Measurements from ENCODE around the gene CRYGN.

The CRYGN gene

DNA sequence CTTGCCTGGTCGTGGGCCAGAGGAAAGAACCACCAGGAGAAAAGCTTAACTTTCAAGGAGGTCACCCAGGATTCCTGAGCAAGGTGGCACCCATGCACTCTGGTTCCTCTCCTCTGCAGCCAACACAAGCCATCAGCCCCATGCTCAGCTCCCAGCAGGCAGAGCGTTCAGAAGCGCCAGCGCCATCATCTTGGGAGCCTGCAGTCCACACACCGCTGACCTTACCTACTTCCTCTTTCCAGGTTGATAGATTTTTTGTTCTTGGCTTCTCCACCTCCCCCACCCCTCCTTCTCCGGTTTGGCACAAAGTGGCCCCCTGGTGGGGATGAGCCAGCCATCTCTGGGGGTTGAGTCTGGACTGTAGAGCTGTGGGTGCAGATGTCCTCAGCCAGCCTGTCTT, 28.4 kb downstream of the CRYGN start:
- no peak overlapping the region for H3K4me3 ChIP-seq (ENCODE audit: low read length)
- DNase-seq (ENCODE audit: low read depth, low spot score) = no peak

DNA sequence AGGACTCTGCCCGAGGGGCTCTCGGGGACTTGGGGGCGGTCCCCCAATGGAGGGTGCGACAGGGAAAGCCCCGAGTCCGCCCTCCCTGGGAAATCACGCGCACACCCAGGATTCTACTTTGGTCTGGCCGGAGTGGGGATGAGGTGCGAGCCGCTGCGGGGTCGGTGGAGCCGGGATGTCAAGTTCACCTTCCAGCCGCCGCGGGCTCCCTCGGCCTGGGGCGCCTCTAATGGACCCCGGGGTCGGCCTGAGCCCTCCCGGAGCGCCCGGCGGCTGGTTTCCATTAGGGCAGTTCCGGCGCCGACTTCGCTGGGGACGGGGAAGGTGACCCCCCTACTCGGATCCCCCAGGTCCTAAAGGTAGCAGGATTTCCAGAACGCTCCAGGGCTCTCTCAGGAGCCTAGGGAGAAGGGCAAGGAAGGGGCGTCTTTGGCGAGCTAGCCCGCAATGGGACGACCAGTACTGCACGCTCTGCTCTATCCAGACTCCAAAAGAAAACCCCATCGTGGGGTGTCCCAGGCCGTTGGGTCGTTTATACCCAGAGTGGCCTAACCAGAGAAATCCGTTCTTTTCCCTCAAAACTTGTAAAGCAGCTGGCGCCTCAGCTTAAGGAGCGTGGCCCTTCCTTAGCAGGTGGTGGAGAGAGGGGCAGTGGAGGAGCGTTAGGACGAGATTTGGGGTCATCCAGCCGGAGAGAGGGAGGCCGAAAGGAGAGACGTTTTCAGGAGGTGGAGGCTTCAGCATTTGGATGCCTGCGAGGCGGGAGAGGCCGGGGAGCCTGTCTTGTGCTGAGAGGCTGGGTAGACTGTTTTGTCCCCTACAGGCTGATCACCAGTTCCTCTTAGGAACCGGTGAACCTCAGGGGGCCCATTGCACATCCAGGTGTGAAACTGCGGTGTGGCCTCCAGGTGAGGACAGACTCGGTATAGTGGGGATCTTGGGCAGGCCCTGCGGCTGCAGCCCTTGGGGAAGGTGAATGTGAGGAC, 29.2 kb downstream of the CRYGN start:
- H3K4me3 ChIP-seq (ENCODE audit: low read length) = no peak overlapping the region
- no peak for DNase-seq (ENCODE audit: low read depth, low spot score)

DNA sequence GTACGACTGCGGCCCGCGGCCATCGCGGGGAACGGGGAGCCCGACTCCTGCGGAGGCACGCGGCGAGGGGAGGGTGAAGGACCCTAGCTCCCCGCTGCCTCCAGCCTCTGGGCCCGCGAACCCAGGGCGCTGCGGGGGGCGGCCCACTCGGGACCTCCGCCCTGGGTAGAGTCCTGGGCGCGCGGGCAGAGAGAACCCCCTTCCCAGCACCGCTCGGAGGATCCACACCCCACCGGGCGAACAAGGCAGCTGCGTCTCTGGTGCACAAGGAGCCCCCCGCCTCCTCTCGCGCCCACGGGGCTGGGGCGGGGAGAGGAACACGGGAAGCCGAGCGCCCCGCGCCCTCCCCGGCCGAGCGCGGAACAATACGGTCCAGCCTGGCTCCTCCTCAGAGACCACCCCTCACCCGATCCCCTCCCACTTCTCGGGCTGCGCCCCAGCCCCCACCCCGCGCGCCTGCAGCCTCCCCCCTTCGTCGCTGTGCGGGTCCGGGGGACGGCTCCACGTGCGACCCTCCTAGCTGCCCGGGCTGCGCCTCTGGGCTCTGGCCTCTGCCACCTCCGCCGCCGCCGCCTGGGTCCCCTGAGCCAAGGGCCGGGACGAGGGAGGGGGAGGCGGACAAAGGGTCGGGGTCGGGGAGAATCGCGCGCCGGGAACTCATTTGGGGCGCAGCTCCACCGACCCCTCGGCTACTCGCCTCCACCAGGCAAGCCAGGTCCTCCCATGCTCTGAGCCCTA, 30.1 kb downstream of the CRYGN start, which contains the start of gene WDR86:
WDR86 (minus strand) TSS at position 372 of the 738 bp plus-strand sequence. CDS start 449 bp downstream, outside the sequence.
- no peak for DNase-seq (ENCODE audit: low read depth, low spot score)
- H3K4me3 ChIP-seq (ENCODE audit: low read length) = no peak within 1 kb of the TSS

DNA sequence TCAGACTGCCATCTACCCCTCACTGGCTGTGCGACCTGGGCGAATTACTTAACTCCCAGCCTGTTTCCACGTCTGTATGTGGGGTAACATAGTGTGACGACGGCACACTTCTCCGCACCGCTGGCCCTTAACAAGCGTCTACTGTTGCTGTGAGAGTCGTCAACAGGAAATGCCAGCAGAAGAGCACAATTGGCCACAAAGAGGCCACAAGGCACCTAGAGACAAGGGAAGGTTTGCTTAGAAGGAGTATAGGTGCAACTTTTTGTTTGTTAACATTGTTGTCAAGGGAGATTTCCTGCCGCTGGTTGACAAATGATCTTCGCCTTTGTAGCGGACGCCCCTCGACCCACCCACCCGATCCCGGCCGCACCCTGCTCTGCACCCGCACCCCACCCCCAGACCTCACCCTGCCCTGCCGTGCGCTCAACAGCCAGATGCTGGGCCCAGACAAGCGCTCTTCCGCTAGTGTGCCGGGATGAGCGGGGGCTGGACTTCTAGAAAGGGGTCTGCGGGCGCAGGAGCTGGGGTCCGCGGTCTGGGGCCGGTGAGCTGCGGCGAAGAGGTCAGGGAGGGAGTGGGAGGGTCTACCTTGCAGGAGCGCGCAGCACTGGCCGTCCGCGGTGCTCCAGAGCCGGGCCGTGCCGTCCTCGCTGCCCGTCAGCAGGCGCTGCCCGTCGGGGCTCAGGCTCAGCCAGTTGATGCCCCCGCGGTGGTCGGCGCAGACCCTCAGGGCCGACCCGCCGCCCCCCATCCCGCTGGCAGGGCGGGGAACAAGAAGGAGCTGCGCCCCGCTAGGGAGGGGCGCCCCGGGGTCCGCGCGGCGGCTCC, 30.9 kb downstream of the CRYGN start:
- no peak for DNase-seq (ENCODE audit: low read depth, low spot score)
- no peak overlapping the region for H3K4me3 ChIP-seq (ENCODE audit: low read length)

DNA sequence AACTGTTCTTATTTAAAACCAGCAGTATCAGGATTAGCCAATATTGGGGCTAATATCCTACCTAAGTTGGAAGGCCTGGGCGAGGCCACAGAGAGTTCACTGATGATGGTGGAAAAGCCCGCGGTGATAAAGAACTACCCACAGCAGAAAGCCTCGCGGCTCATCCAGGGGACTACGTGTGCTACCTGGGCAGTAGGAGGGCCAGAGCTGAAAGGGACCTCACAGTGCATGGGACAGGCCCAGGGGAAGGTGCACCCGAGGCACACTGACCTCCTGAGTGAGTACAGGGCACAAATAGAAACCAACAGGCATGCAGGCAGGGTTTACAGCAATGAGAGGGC, 31.5 kb downstream of the CRYGN start:
- no peak overlapping the region for H3K4me3 ChIP-seq (ENCODE audit: low read length)
- no peak for DNase-seq (ENCODE audit: low read depth, low spot score)

DNA sequence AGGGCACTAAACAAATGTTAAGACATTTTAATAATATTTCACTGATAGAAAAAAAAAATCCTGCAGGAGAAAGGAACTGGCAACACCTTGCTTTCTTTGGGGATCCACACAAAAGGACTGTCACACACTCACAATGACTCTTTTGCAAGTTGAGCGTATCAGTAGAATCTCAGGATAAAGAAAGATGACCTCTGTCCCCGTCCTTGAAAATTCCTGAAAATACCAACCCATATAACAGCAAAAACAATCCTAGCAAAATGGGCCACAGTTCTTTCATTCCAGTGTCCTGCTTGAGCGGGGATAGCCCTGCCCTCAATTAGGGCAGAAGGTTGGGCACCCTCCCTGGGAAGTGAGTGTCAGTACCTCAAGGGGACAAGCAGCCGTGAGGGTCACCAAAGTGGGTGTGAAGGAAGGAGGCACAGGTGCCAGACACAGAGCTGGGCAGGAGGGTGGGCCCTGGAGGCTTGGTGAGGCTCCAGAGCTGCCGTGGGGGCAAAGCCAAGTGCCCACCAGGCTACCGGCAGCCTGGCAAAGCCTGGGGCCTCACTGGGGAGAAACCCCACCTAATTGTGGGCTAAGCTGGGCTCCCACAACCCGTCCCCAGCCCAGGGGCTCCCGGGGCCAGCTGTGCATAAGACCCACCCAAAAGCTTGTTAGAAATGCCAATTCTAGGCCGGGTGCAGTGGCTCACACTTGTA, 32.9 kb downstream of the CRYGN start:
- DNase-seq (ENCODE audit: low read depth, low spot score) = no peak

DNA sequence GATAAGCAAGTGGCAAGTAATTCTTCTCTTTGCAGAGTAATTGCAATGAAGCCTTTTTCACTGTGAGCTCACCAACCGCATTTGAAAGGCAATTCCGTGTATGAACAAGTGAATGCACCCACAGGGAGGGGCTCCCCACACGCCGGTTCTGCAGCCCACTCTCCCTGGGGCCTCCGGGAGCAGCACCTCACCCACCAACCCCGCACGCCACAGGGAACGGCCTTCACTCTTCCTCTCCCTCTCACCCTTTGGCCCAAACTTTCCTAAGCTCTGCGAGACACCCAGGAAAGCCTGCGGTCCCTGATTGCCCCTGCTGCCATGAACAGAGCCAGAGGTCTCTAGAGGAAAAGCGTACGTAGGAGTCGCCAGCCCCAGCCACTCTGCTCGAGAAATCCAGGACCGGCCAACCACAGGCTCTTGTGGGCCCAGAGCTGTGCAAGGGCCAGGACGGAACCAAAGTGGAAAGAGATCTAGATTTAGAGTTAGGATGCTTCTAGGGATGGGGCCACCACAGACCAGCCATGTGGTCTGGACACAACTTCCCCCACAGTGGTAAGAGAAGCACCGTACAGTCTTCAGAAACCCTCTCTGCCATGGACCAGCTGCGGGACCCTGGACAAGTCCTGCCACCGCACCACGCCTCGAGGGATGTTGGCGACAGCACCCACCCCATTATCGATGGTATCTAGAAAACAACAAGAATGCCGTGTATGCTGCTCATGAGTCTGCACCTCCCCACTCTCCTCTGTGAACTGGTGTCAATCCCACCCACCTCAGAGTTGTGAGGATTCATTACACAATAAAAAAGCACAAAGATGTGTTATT, 33.7 kb downstream of the CRYGN start:
- DNase-seq (ENCODE audit: low read depth, low spot score) = no peak
- no peak overlapping the region for H3K4me3 ChIP-seq (ENCODE audit: low read length)

More for the DNA sequence above, 32.9 kb downstream of the CRYGN start:
- H3K4me3 ChIP-seq (ENCODE audit: low read length) = no peak overlapping the region

DNA sequence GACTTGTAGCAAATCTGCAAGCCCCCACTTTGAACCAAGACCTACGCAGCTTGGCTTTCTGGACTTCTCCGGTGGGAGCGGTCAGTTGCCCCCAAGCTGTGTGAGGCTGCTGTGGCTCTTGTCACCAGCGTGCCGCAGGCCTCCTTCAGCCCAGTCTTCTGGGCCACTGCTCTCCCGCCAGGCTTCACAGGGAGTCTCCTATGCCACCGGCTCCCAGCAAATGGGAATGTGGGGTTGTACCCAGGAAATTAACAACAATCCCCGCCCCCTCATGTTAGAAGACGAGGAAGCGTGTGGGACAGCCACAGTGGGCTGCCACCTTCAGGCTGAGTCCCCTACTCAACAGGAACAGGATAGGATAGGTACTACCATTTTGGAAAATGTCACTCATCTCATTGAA, 34.4 kb downstream of the CRYGN start:
- DNase-seq (ENCODE audit: low read depth, low spot score) = no peak
- H3K4me3 ChIP-seq (ENCODE audit: low read length) = no peak overlapping the region

DNA sequence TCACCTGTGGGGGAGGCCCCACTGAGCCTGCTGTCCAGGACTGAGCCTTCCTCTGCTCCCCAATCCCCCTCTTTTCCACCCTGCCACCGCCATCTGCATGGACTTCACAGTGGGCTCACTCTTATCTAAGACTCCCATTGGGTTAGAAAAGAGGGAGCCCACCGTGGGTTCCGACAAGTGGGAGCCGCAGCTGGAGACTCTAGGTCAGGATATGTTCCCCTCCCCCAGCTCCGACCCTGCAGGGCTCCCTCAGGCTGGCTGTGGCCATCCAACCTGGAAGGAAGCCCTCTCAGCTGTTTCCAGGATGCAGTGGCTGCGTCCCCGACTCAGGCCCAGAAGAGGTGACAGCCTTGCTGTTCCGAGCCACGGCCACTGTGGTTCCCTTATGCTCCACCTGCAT, 34.9 kb downstream of the CRYGN start:
- no peak overlapping the region for H3K4me3 ChIP-seq (ENCODE audit: low read length)
- no peak for DNase-seq (ENCODE audit: low read depth, low spot score)

DNA sequence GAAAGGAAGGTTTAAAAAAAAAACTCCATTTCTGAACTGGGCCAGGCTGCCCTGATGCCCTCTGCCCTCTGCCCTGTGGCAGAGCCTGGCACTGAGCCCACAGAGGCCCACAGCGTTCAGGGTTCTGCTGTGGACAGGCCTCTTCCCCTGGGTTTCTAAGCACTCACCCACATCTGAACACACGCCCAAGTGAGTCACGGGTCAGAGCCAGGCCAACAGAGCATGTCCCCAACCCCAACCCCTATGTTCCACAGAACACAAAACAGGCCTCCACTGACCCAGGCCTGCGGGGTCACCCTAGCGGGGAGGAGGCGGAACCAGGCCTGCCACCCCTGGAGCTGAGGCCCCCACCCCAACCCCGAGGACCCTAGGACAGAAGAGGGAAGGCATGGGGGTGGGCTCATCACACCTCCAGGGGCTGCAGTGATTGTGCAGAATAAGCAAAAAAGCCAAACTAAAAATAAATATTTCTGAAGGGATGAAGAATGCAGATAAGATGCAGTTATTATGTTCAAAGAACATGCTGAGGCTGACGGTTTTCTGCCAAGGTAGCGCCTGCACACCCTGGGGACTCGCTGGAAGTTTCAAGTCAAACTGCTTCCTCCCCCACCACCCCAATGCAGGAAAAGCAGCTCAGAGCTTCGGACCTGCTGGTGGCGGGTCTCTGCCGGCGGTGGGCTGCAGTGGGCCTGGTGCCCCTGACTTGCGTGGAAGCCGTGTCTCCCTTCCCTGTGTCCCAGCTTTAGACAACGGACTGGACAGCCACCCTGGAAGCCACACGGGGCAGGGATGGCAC, 35.5 kb downstream of the CRYGN start:
- no peak for DNase-seq (ENCODE audit: low read depth, low spot score)
- H3K4me3 ChIP-seq (ENCODE audit: low read length) = no peak overlapping the region

DNA sequence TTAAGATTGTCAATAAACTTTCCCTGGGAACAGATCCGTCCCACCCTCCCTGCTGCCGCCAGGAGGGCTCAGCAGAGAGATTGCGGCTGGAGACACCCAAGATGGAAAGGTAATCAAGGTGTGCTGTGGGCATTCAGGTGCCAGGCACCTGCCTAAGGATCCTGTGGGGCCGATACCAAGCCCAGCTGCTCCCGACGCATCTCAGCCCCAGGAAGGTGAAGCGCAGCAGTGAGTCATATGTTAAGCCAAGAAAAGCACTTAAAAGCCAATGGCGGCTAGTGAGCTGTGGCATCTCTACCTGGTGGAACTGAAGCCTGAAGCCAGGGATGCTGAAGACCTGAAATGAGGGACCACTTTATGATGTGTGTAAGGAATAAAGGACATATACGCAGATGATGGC, 36.2 kb downstream of the CRYGN start:
- DNase-seq (ENCODE audit: low read depth, low spot score) = no peak

DNA sequence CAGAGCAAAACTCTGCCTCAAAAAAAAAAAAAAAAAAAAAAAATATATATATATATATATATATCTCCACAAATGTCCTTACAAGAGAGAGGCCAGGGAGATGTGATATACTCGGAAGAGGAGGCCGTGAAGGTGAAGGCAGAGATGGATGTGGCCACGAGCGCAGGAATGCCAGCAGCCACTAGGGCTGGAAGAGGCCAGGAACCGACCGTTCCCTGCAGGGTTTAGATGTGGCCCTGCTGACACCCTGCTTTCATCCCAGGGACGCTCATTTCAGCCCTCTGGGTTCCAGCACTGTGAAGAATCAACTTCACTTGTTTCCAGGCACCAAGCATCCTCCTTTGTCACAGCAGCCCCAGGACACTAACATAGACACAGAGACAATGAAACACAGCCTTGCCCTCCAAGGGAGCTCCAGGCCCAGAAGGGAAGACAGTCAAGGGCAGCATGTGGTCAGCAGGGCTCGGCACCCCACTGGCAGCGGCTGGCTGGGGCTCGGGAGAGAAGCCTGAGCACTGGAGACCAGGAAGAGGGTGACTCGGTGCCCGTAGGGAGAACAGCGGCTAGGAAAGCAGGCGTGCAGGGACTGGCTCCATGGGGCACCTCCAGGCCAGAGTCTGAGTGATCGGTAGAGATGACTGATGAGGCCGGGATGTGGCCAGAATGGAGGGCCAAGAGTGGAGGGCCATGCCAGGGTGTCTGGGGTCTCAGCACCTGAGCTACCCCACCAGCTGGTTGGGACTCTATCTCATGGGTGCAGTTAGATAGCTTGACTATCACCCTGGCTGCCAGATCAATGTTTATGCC, 37.7 kb downstream of the CRYGN start:
- no peak overlapping the region for H3K4me3 ChIP-seq (ENCODE audit: low read length)
- no peak for DNase-seq (ENCODE audit: low read depth, low spot score)

More for the DNA sequence above, 36.2 kb downstream of the CRYGN start:
- no peak overlapping the region for H3K4me3 ChIP-seq (ENCODE audit: low read length)

DNA sequence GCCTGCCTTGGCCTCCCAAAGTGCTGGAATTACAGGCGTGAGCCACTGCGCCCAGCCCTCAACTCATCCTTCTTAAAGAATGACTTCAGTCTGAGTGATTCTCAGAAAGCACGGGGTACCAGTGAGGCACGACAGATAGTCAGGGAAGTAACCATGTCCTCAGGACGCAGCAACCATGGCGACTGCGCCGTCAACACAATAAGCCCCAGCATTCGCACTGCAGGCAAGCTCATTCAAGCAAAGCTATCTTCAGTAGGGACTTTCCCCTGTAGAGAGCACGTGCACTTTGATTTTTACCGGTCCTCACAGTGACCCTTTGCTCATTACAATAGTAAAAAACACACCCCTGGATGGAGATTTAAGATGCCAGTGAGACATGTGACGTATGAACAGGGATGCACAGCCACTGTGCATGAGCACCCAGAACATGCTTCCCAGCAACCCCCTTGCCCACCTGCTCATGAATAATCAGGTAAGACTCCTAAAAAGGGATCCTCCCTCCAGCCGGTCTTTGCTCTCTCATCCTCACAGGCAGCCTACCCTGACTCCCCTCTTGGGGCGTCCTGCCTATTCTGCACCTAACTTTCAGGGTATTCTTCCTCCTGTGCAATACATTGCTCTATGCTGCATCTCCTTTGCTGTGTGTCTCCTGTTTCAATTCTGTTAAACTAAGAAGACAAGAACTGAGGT, 39.2 kb downstream of the CRYGN start:
- no peak for DNase-seq (ENCODE audit: low read depth, low spot score)
- no peak overlapping the region for H3K4me3 ChIP-seq (ENCODE audit: low read length)

DNA sequence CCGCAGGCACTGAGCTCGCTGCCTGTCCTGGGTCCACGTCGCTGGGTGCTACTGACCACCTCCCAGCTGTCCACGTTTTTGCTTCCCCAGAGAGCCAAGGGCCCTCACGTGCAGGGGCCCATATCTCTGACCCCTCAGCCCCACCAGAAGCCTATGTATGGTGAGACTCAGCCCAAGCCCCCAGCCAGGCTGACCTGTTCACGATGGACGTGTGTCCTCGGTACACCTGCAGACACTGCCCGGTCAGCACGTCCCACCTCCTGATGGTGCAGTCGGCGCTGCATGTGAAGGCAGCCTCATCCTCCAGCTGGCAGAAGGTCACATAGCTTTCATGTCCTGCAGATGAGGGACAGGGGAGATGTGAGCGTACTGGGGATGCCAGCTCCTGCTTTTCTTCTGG, 40.0 kb downstream of the CRYGN start:
- DNase-seq (ENCODE audit: low read depth, low spot score) = no peak
- no peak overlapping the region for H3K4me3 ChIP-seq (ENCODE audit: low read length)

DNA sequence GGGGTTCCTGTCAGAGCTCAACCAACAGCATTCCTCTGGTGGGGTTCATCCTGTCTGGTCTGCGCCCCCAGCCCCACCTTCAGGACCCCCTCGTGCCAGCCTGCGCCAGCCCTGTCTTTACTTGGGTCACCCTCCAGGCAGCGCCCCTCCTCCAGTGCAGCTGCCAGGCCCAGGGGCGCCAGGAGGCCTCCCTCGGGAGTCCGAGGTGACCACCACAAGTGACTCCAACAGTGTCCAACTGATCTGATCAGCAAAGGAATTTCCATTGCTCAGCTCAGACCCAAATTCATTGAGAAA, 40.7 kb downstream of the CRYGN start:
- no peak for DNase-seq (ENCODE audit: low read depth, low spot score)
- H3K4me3 ChIP-seq (ENCODE audit: low read length) = no peak overlapping the region
